ENCODE data around the gene EPS8L2. TPM values are rescaled to one million over a fixed set of nuclear protein-coding genes. Genes with fewer than 3 reads are reported as not detected.

EPS8L2 gene
- total and polyA plus RNA-seq, 2 donors (not counting 1 experiment from before 2014, with no cell fraction given) = 13.9 to 22.7 TPM

GRCh38 chr11:766106-766935, 60.3 kb downstream of the EPS8L2 start:
- H3K9me3 Mint-ChIP-seq (ENCODE audit: insufficient read depth) = no peaks in the 10 kb centered on the region
- intact Hi-C loops (cut with micrococcal nuclease) = no loop called here
- ChIA-PET CTCF (interaction anchor here (0.7 to 3.4 kb wide), 4 partner anchors 19 to 211 kb away, joined by 3 to 16 read pairs (median 6); partner anchors contain the start of gene TALDO1), POLR2A (no interaction called here)
- H3K27ac Mint-ChIP-seq = no peak overlapping the region
- no peak overlapping the region for H3K4me3 Mint-ChIP-seq
- peaks cover 17% of the 10 kb centered on the region for H4K20me1 ChIP-seq (ENCODE audit: control insufficient read depth, insufficient read depth, low read length, poor library complexity, severe bottlenecking)
- H3K9ac ChIP-seq (ENCODE audit: low read length) = no peak overlapping the region
- ATAC-seq (ENCODE audit: low read depth) = no peak
- H3K27me3 Mint-ChIP-seq = no peaks in the 10 kb centered on the region
- no peaks in the 10 kb centered on the region for H3K9me3 ChIP-seq (ENCODE audit: control extremely low read depth in 1 of 3, control insufficient read depth in 2 of 3, insufficient read depth in 1 of 3, low read length in 2 of 3)
- TF ChIP-seq EZH2 (IDR thresholded peaks at IDR 0.05; ENCODE audit: borderline replicate concordance, insufficient read depth, low read depth, low read length, poor library complexity, severe bottlenecking) (no peak), CTCF (IDR thresholded peaks at IDR 0.05) (no peak)
- peaks cover 0 to 47% of the 10 kb centered on the region in 2 experiments for H3K36me3 ChIP-seq (replicated peaks in 1 of 2; ENCODE audit: control extremely low read depth in 1 of 2, control insufficient read depth in 1 of 2, extremely low read depth in 1 of 2, insufficient read depth in 2 of 2, low read length in 1 of 2)
- peaks cover 2% of the 10 kb centered on the region for H3K4me1 Mint-ChIP-seq
- no peaks in the 10 kb centered on the region for H3K27me3 ChIP-seq (replicated peaks in 1 of 4; ENCODE audit: control extremely low read depth in 1 of 4, control insufficient read depth in 3 of 4, insufficient read depth in 4 of 4, low read length in 3 of 4)
- no peaks in the 10 kb centered on the region for H3K4me1 ChIP-seq (ENCODE audit: control insufficient read depth in 2 of 2, insufficient read depth in 2 of 2, low read length in 2 of 2)
- WGBS (ENCODE audit: insufficient coverage) = 92% methylated on average over 5 of the region's 11 CpGs
- no peaks in the 10 kb centered on the region for H3K79me2 ChIP-seq (ENCODE audit: control insufficient read depth, insufficient read depth, low read length)
- no peak overlapping the region for H3K27ac ChIP-seq (ENCODE audit: low read length in 2 of 2)
- H3K4me3 ChIP-seq (ENCODE audit: control extremely low read depth in 1 of 5, extremely low read depth in 1 of 5, insufficient read depth in 1 of 5, low read depth in 2 of 5, low read length in 4 of 5) = no peak overlapping the region
- DNase-seq = no peak
- no peak overlapping the region for H2AFZ ChIP-seq (ENCODE audit: insufficient read depth, low read depth, low read length, poor library complexity, severe bottlenecking)
- no peak overlapping the region for H3K4me2 ChIP-seq (replicated peaks; ENCODE audit: low read depth, low read length, poor library complexity, severe bottlenecking)

DNA sequence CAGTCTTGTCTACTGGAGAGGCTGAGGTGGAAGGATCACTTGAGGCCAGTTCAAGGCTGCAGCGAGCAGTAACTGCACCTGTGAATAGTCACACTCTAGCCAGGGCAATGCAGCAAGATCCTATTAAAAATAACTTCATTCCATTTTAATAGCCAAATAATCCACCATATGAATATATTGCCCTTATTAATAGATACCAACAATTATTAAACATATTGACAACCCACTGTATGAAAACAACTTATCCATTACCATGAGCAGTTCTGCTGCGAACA, 60.8 kb downstream of the EPS8L2 start:
- intact Hi-C loops (cut with micrococcal nuclease) = no loop called here
- H3K27ac ChIP-seq (ENCODE audit: low read length in 2 of 2) = no peak overlapping the region
- WGBS (ENCODE audit: insufficient coverage) = 100% methylated on average over 1 of the region's 2 CpGs
- no peaks in the 10 kb centered on the region for H3K9me3 Mint-ChIP-seq (ENCODE audit: insufficient read depth)
- no peak for TF ChIP-seq EZH2 (IDR thresholded peaks at IDR 0.05; ENCODE audit: borderline replicate concordance, insufficient read depth, low read depth, low read length, poor library complexity, severe bottlenecking)
- no peak for TF ChIP-seq CTCF (IDR thresholded peaks at IDR 0.05)
- peaks cover 17% of the 10 kb centered on the region for H4K20me1 ChIP-seq (ENCODE audit: control insufficient read depth, insufficient read depth, low read length, poor library complexity, severe bottlenecking)
- ATAC-seq (ENCODE audit: low read depth) (no peak), DNase-seq (no peak)
- no peak overlapping the region for H3K9ac ChIP-seq (ENCODE audit: low read length)
- no peak overlapping the region for H3K27ac Mint-ChIP-seq
- H3K4me1 ChIP-seq (ENCODE audit: control insufficient read depth in 2 of 2, insufficient read depth in 2 of 2, low read length in 2 of 2) = no peaks in the 10 kb centered on the region
- POLR2A ChIA-PET = no interaction called here
- no peaks in the 10 kb centered on the region for H3K9me3 ChIP-seq (ENCODE audit: control extremely low read depth in 1 of 3, control insufficient read depth in 2 of 3, insufficient read depth in 1 of 3, low read length in 2 of 3)
- H3K27me3 Mint-ChIP-seq = no peaks in the 10 kb centered on the region
- CTCF ChIA-PET = interaction anchor here (1.1 to 3.1 kb wide), 2 partner anchors 102 to 105 kb away, joined by 3 to 8 read pairs; no protein-coding TSS in a partner anchor
- no peak overlapping the region for H3K4me3 ChIP-seq (ENCODE audit: control extremely low read depth in 1 of 5, extremely low read depth in 1 of 5, insufficient read depth in 1 of 5, low read depth in 2 of 5, low read length in 4 of 5)
- H3K27me3 ChIP-seq (replicated peaks in 1 of 4; ENCODE audit: control extremely low read depth in 1 of 4, control insufficient read depth in 3 of 4, insufficient read depth in 4 of 4, low read length in 3 of 4) = no peaks in the 10 kb centered on the region
- no peak overlapping the region for H2AFZ ChIP-seq (ENCODE audit: insufficient read depth, low read depth, low read length, poor library complexity, severe bottlenecking)
- H3K4me2 ChIP-seq (replicated peaks; ENCODE audit: low read depth, low read length, poor library complexity, severe bottlenecking) = no peak overlapping the region
- H3K36me3 ChIP-seq (replicated peaks in 1 of 2; ENCODE audit: control extremely low read depth in 1 of 2, control insufficient read depth in 1 of 2, extremely low read depth in 1 of 2, insufficient read depth in 2 of 2, low read length in 1 of 2) = peaks cover 0 to 43% of the 10 kb centered on the region in 2 experiments
- peaks cover 2% of the 10 kb centered on the region for H3K4me1 Mint-ChIP-seq
- H3K79me2 ChIP-seq (ENCODE audit: control insufficient read depth, insufficient read depth, low read length) = no peaks in the 10 kb centered on the region
- no peak overlapping the region for H3K4me3 Mint-ChIP-seq
